VCaP (cell line): ENCODE data around the gene ZC3HAV1.
"Not testable (repeated sequence)": the region's sequence is repeated elsewhere in the genome, so short reads cannot be mapped to it uniquely, and the experiment has no call there.

ENCODE experiments used
- H3K27ac ChIP-seq: fragments of 450-650 bp; 2 replicates; pipeline ENCODE4 v1.5.1; 2017
- CTCF ChIP-seq: fragments of 450-650 bp; conservative IDR thresholded peaks from 2 replicates; pipeline ENCODE4 v1.5.1; 2017; ENCODE audit warnings: mild to moderate bottlenecking, moderate library complexity

Gene ZC3HAV1

GRCh38 chr7:139034855-139035585, 74.5 kb downstream of the ZC3HAV1 start:
- H3K27ac ChIP-seq: peak overlapping the region; percentile 91
- no peak for TF ChIP-seq CTCF

DNA sequence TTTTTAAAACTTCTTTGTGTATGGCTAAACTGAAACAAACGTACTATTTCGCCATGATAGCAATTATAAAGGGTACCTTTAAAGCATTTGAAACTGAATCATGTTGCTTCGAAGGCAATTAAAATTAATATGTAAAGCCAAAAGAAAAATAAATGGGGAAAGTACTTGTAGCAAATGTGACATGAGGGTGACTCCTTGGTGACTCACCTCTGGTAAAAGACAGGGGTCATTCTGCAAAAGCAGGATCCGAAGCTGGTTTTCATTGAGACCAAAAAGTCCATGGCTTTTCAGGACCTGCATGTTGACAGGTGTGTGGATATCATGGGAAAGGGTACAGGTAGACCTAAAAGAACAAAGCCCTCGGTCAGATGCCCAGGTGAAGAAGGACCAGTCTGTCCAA, 75.2 kb downstream of the ZC3HAV1 start:
- no peak for TF ChIP-seq CTCF
- peak overlapping the region; percentile 91; the same call in 1 of the 2 replicates for H3K27ac ChIP-seq

- TF ChIP-seq CTCF: no peak
- no peak overlapping the region for H3K27ac ChIP-seq
Measured at GRCh38 chr7:139033346-139034114, 76.0 kb downstream of the ZC3HAV1 start.

GRCh38 chr7:139032473-139032872, 77.0 kb downstream of the ZC3HAV1 start:
- TF ChIP-seq CTCF: no peak
- H3K27ac ChIP-seq: no peak overlapping the region

DNA sequence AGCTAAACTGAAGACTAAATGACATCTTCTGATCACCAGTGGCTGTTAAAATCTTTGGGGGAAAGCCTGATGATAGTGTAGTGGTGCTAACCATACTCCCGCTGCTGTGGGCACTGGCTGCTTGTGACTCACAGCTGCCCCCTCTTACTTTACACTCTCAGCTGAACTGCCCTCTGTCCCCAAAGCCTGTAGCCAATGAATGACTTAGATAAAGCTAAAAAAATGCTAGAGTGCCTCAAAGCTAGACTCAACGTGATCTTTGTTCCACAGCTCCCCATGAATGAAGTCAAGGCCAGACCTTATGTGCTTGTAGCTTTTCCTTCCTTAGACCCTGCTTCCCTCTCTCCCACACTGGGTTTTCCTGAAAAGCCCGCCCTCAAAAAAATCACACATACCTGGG, 80.2 kb downstream of the ZC3HAV1 start:
- no peak overlapping the region for H3K27ac ChIP-seq
- TF ChIP-seq CTCF: no peak

DNA sequence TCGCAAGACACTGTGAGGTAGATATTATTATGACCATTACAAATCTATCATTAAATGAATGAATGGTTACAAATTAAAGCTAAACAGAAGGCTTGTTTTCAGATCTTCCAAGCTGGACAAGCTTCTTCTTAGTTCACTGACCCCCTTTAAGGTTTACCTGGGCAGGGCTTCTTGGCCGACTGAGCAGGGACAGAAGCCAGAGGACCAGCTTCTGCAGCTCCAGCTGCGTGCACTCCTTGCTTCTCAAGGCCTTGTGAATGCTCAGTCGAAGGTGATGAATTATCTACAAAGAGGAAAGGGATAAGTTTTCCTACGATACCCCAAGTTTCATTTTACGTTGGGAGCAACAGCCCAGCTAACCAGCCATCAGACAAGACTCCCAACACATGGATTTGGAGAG, 83.0 kb downstream of the ZC3HAV1 start:
- H3K27ac ChIP-seq: no peak overlapping the region
- TF ChIP-seq CTCF: no peak

DNA sequence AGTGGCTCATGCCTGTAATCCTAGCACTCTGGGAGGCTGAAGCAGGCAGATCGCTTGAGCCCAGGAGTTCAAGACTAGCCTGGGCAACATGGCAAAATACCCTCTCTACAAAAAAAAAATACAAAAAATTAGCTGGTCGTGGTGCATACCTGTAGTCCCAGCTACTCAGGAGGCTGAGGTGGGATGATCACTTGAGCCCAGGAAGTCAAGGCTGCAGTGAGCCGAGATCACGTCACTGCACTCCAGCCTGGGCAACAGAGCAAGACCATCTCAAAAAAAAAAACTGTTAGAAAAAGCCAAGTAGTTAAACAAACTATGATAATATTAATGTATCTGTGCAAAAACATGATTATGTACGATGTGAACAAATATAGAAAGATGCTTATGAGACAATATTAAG, 83.7 kb downstream of the ZC3HAV1 start:
- H3K27ac ChIP-seq: not testable (repeated sequence)

GRCh38 chr7:139023076-139023475, 86.4 kb downstream of the ZC3HAV1 start:
- TF ChIP-seq CTCF: no peak

More at GRCh38 chr7:139023076-139023475, 86.4 kb downstream of the ZC3HAV1 start:
- no peak overlapping the region for H3K27ac ChIP-seq
